Prostate gland (tissue), 2 donors: ENCODE data around the gene PDE9A.

Experiments used
- POLR2A ChIP-seq: fragments of 450-650 bp; IDR thresholded peaks from one replicate; pipeline ENCODE4 v1.6.1; 2016; ENCODE audit warnings: antibody characterized with exemption, mild to moderate bottlenecking
- TF ChIP-seq, protein P1 (sequence below), 4 experiments: fragments of 200-600 bp in 2 of 4; fragments of 450-650 bp in 2 of 4; sonication (generic) in 2 of 4; IDR thresholded peaks; 1 replicate in 3 of 4; 2 replicates in 1 of 4; pipeline ENCODE4 v1.5.1; 2016 to 2019; ENCODE audit warnings: antibody characterized with exemption in 4 of 4, mild to moderate bottlenecking in 2 of 4, moderate library complexity in 2 of 4

DNA sequence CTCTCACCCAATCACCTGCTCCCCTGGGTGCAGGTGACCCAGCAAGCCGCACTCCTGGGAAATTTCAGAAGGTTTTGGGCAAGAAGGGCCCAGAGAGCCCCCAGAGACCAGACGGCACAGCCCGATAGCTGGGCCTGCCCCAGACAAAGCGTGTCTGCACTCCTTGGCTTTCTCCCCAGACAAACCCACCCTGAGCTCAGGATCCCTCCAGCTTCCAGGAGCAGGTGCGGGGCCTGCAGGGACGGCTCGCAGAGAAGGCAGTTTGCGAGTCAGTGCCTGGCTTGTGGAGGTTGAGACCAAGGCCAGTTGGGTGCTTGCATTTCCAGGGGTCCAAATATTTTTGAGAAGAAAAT lies 6.7 kb downstream of the PDE9A start:
- TF ChIP-seq, protein P1, sequence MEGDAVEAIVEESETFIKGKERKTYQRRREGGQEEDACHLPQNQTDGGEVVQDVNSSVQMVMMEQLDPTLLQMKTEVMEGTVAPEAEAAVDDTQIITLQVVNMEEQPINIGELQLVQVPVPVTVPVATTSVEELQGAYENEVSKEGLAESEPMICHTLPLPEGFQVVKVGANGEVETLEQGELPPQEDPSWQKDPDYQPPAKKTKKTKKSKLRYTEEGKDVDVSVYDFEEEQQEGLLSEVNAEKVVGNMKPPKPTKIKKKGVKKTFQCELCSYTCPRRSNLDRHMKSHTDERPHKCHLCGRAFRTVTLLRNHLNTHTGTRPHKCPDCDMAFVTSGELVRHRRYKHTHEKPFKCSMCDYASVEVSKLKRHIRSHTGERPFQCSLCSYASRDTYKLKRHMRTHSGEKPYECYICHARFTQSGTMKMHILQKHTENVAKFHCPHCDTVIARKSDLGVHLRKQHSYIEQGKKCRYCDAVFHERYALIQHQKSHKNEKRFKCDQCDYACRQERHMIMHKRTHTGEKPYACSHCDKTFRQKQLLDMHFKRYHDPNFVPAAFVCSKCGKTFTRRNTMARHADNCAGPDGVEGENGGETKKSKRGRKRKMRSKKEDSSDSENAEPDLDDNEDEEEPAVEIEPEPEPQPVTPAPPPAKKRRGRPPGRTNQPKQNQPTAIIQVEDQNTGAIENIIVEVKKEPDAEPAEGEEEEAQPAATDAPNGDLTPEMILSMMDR (IDR thresholded peaks at IDR 0.05) = no peak
- no peak for TF ChIP-seq POLR2A
